ENCODE measurements around the gene CBR3.

CBR3 gene

GRCh38 chr21:36183144-36183795 is 48.4 kb downstream of the CBR3 start:
- DNase-seq (ENCODE audit: extremely low read depth in 1 of 2, low read depth in 1 of 2): no peak

DNA sequence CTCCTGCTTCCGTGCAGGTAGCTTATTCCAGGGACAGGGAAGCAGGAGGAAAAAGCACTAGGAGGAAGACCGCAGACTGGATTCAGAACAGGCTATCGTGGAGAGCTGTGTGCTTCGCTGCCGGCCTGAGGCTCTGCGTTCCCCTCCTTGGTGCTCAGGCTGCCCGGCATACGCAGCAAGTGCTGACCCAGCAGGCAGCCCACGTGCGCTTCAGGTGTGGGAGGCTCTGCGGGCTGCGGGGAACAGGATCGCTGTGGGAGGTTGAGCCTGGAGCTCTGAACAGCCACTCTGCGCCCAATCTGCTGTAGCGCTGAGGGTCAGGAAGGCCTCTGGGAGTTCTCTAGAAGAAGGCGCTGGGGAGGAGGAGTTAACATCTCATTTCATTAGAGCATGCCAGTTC is 49.7 kb downstream of the CBR3 start:
- no peak for DNase-seq (ENCODE audit: extremely low read depth in 1 of 2, low read depth in 1 of 2)

DNA sequence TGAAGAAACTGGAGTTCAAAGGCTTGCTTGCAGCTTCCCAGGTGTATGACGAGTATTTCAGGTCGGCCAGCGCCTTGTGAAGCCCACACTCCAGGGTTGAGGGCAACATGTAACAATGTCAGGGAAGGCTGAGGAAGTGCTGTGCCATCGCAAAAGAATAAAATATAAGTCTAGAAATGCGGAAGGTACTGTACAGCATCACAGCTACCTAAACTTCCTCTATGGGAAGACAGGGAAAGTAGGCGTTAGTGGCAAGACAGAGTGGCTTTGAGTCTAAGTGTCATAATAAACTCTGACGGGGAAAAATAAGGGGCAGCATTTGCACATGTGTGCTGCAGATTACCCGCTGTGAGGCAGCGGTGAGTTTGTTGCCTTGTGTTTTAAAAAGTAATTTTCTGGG is 50.6 kb downstream of the CBR3 start:
- DNase-seq (ENCODE audit: extremely low read depth in 1 of 2, low read depth in 1 of 2): no peak

DNA sequence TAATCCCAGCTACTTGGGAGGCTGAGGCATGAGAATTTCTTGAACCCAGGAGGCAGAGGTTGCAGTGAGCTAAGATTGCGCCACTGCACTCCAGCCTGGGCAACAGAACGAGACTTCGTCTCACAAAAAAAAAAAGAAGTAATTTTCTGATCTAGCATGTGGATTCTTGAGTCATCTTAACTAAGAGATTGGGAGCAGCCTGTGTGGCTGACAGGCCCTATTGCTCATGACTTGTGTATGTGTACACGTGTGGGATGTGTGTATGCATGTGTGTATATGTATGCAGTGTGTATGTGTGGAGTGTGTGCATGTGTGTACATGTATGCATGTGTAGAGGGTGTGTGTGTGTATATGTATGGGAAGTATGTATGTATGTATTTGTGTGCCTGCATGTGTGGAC is 51.2 kb downstream of the CBR3 start:
- no peak for DNase-seq (ENCODE audit: extremely low read depth in 1 of 2, low read depth in 1 of 2)

- no peak for DNase-seq (ENCODE audit: extremely low read depth in 1 of 2, low read depth in 1 of 2)
Observed at GRCh38 chr21:36186506-36187399, 51.9 kb downstream of the CBR3 start.

DNA sequence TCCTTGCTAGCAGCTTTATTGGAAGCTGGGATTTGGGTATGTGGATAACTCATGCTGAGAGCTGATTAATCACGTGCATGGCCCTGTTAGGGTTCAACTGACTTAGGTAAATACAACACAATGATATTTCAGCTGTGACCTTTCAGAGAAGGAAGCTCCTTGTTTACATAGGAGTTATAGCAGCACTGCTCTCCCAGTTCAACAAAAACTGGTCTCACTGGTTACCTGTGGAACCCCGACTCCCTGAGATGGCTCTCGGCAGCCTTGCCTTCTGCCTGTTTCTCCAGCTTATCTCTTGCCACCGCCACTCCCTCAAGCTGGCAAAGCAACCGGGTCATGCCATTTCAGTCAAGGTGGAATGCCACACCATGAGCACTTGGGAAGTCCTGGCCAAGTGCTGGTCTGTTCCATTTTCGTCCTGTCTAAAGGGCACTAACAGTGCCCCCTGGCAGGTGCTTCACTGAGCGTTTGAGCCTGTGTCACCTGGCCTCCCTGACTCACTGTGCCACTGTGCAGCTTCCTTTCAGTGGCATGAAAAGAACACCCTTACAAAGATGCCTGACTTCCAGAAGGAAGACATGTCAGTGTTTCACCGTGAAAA is 53.3 kb downstream of the CBR3 start:
- DNase-seq (ENCODE audit: extremely low read depth in 1 of 2, low read depth in 1 of 2): no peak

DNA sequence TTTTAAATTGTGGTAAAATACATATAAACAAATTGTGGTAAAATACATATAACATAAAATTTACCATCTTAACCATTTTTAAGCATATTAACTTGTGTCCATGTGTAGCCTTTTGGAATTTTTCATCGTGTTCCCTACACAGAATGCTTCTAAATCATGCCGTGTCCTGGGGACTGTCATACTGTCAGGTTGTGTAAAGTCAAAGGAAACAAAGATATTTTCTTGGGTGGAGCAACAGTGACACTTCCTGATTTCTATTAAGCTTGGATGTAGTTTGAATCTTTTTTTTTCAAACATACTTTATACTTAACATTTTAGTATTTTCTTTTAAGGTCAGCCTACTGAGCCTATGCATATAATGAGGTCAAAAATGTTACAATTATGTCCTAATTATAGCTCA is 54.1 kb downstream of the CBR3 start:
- DNase-seq (ENCODE audit: extremely low read depth in 1 of 2, low read depth in 1 of 2): no peak

DNA sequence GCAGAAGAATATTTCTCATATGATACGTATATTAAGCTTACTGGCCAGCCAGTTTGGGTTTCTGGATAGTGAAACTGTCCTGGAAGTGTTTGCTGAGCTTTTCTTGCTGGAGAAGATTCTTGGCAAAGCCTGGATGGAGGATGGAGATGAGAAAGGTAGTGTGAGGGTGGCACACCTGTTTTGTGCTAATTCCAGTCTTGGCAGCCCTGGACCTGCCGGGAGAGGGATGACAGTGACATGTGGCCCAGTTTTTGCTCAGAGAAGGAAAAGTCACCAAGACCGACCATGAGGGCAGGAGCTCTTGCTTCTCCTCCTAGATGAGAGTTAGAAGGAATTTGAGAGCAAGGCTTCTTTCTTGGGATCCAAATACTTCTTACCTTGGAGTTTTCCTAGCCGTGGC is 55.9 kb downstream of the CBR3 start:
- no peak for DNase-seq (ENCODE audit: extremely low read depth in 1 of 2, low read depth in 1 of 2)

DNA sequence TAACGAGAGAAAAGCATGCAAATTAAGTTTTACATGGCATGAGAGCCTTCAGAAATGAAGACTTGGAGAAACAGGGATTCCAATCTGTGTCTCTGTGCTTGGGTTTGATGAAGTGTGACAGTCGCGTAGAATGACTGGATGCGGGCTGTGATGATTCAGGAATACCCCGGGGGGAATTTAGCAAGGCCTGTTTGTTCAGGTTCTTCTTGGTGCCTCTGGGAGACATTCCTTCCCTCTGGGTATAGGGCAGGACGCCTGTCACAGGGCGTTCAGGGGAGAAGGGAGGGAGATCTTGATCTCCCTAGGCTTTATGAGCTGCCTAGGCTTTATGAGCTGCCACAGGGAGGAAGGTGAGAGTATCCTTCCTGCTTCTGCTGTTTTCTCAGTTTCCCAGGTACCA is 58.3 kb downstream of the CBR3 start:
- DNase-seq (ENCODE audit: extremely low read depth in 1 of 2, low read depth in 1 of 2): no peak

DNA sequence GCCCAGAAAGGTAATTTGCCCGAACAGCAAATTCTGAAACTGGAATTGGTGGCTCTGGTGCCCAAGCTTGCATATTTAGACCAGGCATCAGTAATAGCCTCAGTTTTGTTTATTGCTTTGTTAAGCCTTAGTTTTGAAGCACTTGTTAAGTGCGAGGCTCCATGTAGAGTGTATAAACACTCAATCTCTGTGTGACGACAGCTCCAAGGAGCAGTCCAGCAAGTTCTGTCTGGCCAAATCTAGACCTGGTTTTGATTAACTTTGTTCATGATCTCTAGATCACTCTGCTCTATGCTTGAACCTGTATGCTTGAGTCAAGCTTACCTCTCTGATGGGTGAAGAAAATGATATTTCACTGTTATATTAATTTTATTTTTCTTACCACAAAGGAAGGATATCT is 59.1 kb downstream of the CBR3 start:
- no peak for DNase-seq (ENCODE audit: extremely low read depth in 1 of 2, low read depth in 1 of 2)

- no peak for DNase-seq (ENCODE audit: extremely low read depth in 1 of 2, low read depth in 1 of 2)
Observed at GRCh38 chr21:36195613-36196012, 60.7 kb downstream of the CBR3 start.

Measured in stimulated activated CD8-positive, alpha-beta memory T cell treated with anti-CD3 and anti-CD28 coated beads, Interleukin-7, amount 100 ng/mL, for 48 hours (primary cell).